Measurements from ENCODE around the gene SKIC8. TPM values are rescaled to one million over a fixed set of nuclear protein-coding genes. Genes with fewer than 3 reads are reported as not detected.

The SKIC8 gene
- total and polyA plus RNA-seq, 2 of the 13 experiments (the other 11 are each of a cell fraction or from before 2014, with no cell fraction given): 69.5 to 70.6 TPM

DNA sequence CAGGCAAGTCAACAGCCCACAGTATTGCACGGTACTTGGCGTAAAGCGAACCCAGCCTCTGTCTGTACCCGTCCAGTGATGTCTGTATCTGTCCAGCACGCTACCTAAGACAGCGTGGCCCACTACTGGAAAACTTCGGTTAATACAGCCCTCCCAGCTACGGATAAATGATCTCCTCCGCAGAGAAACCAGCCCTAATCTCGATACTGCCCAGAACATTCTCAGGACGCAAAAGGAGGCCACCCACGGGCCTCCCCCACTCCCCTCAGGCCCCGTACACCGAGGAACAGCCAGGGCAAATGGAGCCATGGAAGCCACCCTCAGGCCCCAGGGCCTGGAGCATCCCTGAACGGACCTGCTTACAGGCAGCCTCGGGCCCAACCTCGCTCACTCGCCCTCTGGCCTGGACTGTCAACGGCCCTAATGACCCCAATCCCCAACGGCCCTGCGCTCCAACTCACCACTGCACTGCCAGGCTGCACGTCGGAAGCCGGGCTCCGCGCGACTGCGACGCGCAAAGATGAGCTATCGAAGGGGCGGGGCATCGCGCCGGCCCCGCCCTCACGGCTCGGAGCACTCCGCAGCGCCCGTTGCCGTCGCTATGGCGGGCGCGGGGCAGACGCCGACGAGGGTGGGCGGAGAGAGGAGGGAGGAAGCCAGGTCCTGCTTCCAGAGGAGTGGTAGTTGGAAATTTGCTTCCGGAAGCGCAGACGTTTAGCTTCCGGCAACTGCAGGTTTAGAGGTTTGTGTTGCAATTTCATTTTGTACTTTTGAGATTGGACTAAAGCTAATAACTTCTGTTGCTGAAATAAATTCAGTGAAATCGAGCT lies at the start of gene SKIC8 (continued):
- TF ChIP-seq, protein P1, sequence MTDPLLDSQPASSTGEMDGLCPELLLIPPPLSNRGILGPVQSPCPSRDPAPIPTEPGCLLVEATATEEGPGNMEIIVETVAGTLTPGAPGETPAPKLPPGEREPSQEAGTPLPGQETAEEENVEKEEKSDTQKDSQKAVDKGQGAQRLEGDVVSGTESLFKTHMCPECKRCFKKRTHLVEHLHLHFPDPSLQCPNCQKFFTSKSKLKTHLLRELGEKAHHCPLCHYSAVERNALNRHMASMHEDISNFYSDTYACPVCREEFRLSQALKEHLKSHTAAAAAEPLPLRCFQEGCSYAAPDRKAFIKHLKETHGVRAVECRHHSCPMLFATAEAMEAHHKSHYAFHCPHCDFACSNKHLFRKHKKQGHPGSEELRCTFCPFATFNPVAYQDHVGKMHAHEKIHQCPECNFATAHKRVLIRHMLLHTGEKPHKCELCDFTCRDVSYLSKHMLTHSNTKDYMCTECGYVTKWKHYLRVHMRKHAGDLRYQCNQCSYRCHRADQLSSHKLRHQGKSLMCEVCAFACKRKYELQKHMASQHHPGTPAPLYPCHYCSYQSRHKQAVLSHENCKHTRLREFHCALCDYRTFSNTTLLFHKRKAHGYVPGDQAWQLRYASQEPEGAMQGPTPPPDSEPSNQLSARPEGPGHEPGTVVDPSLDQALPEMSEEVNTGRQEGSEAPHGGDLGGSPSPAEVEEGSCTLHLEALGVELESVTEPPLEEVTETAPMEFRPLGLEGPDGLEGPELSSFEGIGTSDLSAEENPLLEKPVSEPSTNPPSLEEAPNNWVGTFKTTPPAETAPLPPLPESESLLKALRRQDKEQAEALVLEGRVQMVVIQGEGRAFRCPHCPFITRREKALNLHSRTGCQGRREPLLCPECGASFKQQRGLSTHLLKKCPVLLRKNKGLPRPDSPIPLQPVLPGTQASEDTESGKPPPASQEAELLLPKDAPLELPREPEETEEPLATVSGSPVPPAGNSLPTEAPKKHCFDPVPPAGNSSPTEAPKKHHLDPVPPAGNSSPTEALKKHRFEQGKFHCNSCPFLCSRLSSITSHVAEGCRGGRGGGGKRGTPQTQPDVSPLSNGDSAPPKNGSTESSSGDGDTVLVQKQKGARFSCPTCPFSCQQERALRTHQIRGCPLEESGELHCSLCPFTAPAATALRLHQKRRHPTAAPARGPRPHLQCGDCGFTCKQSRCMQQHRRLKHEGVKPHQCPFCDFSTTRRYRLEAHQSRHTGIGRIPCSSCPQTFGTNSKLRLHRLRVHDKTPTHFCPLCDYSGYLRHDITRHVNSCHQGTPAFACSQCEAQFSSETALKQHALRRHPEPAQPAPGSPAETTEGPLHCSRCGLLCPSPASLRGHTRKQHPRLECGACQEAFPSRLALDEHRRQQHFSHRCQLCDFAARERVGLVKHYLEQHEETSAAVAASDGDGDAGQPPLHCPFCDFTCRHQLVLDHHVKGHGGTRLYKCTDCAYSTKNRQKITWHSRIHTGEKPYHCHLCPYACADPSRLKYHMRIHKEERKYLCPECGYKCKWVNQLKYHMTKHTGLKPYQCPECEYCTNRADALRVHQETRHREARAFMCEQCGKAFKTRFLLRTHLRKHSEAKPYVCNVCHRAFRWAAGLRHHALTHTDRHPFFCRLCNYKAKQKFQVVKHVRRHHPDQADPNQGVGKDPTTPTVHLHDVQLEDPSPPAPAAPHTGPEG (CRISPR knock-in tag; IDR thresholded peaks at IDR 0.05): no peak
- no peak; the same call in none of the 2 replicates for TF ChIP-seq REPIN1 (CRISPR knock-in tag; IDR thresholded peaks at IDR 0.05; ENCODE audit: borderline replicate concordance, low read depth)
- TF ChIP-seq CBX1 (IDR thresholded peaks at IDR 0.05; ENCODE audit: low read depth): peak; percentile 52
- no peak for TF ChIP-seq CBFB (CRISPR knock-in tag; IDR thresholded peaks at IDR 0.05)
- 0 out of 2 replicates have a peak, but pooled peaks have one; percentile 66 for TF ChIP-seq SAFB2 (CRISPR knock-in tag; IDR thresholded peaks at IDR 0.05; ENCODE audit: borderline replicate concordance, low read depth)
- TF ChIP-seq ZNF660 (CRISPR knock-in tag; IDR thresholded peaks at IDR 0.05; ENCODE audit: borderline replicate concordance, low read depth): no peak
- peak; percentile 68 for TF ChIP-seq XRCC5 (optimal IDR thresholded peaks at IDR 0.05; ENCODE audit: low read length)
- TF ChIP-seq ZFP36L2 (CRISPR knock-in tag; IDR thresholded peaks at IDR 0.05): no peak
- TF ChIP-seq, protein P2, sequence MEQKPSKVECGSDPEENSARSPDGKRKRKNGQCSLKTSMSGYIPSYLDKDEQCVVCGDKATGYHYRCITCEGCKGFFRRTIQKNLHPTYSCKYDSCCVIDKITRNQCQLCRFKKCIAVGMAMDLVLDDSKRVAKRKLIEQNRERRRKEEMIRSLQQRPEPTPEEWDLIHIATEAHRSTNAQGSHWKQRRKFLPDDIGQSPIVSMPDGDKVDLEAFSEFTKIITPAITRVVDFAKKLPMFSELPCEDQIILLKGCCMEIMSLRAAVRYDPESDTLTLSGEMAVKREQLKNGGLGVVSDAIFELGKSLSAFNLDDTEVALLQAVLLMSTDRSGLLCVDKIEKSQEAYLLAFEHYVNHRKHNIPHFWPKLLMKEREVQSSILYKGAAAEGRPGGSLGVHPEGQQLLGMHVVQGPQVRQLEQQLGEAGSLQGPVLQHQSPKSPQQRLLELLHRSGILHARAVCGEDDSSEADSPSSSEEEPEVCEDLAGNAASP (CRISPR knock-in tag; IDR thresholded peaks at IDR 0.05; ENCODE audit: borderline replicate concordance): no peak
- peak; percentile 97 for TF ChIP-seq PHF20 (CRISPR knock-in tag; IDR thresholded peaks at IDR 0.05)
- TF ChIP-seq ZNF546 (CRISPR knock-in tag; conservative IDR thresholded peaks at IDR 0.05): no peak
- no peak for TF ChIP-seq ZNF674 (CRISPR knock-in tag; IDR thresholded peaks at IDR 0.05; ENCODE audit: low read depth)
- no peak for TF ChIP-seq SMAD9 (CRISPR knock-in tag; IDR thresholded peaks at IDR 0.05)
- TF ChIP-seq TBP (CRISPR knock-in tag; IDR thresholded peaks at IDR 0.05): no peak
- TF ChIP-seq ZSCAN21 (CRISPR knock-in tag; IDR thresholded peaks at IDR 0.05; ENCODE audit: borderline replicate concordance): 0 out of 2 replicates have a peak, but pooled peaks have one; percentile 34
- TF ChIP-seq, protein P3, sequence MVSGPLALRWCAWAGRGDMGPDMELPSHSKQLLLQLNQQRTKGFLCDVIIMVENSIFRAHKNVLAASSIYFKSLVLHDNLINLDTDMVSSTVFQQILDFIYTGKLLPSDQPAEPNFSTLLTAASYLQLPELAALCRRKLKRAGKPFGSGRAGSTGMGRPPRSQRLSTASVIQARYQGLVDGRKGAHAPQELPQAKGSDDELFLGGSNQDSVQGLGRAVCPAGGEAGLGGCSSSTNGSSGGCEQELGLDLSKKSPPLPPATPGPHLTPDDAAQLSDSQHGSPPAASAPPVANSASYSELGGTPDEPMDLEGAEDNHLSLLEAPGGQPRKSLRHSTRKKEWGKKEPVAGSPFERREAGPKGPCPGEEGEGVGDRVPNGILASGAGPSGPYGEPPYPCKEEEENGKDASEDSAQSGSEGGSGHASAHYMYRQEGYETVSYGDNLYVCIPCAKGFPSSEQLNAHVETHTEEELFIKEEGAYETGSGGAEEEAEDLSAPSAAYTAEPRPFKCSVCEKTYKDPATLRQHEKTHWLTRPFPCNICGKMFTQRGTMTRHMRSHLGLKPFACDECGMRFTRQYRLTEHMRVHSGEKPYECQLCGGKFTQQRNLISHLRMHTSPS (CRISPR knock-in tag; IDR thresholded peaks at IDR 0.05; ENCODE audit: low read depth): no peak
- TF ChIP-seq, protein P4, sequence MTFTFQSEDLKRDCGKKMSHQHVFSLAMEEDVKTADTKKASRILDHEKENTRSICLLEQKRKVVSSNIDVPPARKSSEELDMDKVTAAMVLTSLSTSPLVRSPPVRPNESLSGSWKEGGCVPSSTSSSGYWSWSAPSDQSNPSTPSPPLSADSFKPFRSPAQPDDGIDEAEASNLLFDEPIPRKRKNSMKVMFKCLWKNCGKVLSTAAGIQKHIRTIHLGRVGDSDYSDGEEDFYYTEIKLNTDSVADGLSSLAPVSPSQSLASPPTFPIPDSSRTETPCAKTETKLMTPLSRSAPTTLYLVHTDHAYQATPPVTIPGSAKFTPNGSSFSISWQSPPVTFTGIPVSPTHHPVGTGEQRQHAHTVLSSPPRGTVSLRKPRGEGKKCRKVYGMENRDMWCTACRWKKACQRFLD (CRISPR knock-in tag; IDR thresholded peaks at IDR 0.05; ENCODE audit: borderline replicate concordance): no peak
